ENCODE results near the gene HNRNPUL2.

DNA sequence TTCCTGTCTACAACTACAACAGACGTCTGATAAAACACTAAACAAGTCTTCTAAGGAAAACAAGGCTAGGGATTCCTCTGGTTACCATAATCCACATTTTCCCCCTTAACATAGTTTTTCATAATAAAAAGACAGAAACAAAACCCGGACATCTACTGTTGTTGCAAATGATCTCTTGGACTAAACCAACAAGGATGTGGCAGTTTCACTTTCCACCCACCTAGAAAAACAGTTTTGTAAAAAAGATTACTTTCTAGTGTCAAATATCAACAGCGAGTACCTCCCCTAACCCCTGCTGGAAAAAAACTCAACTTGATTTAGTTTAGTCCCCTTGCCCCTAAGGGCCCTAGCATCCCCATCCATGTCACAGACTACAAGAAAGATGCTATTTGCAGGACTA is 14.4 kb downstream of the HNRNPUL2 start:
- TF ChIP-seq, protein P1, sequence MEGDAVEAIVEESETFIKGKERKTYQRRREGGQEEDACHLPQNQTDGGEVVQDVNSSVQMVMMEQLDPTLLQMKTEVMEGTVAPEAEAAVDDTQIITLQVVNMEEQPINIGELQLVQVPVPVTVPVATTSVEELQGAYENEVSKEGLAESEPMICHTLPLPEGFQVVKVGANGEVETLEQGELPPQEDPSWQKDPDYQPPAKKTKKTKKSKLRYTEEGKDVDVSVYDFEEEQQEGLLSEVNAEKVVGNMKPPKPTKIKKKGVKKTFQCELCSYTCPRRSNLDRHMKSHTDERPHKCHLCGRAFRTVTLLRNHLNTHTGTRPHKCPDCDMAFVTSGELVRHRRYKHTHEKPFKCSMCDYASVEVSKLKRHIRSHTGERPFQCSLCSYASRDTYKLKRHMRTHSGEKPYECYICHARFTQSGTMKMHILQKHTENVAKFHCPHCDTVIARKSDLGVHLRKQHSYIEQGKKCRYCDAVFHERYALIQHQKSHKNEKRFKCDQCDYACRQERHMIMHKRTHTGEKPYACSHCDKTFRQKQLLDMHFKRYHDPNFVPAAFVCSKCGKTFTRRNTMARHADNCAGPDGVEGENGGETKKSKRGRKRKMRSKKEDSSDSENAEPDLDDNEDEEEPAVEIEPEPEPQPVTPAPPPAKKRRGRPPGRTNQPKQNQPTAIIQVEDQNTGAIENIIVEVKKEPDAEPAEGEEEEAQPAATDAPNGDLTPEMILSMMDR (IDR thresholded peaks at IDR 0.05) = no peak
- TF ChIP-seq EZH2 (IDR thresholded peaks at IDR 0.05; ENCODE audit: borderline replicate concordance, insufficient read depth, low read depth, low read length, poor library complexity, severe bottlenecking) = no peak

Data from B cell (primary cell).